C4-2B (cell line): ENCODE data around the gene TGM2.

Source experiments
- H3K27ac ChIP-seq: fragments of 450-650 bp; 2 replicates; pipeline ENCODE4 v1.5.1; 2017
- ZFX ChIP-seq: fragments of 450-650 bp; IDR thresholded peaks from 2 replicates; pipeline ENCODE4 v1.6.1; 2017
- TF ChIP-seq, protein P1 (sequence below): fragments of 450-650 bp; conservative IDR thresholded peaks from 2 replicates; pipeline ENCODE4 v1.5.1; 2017; ENCODE audit warnings: mild to moderate bottlenecking

The TGM2 gene

DNA sequence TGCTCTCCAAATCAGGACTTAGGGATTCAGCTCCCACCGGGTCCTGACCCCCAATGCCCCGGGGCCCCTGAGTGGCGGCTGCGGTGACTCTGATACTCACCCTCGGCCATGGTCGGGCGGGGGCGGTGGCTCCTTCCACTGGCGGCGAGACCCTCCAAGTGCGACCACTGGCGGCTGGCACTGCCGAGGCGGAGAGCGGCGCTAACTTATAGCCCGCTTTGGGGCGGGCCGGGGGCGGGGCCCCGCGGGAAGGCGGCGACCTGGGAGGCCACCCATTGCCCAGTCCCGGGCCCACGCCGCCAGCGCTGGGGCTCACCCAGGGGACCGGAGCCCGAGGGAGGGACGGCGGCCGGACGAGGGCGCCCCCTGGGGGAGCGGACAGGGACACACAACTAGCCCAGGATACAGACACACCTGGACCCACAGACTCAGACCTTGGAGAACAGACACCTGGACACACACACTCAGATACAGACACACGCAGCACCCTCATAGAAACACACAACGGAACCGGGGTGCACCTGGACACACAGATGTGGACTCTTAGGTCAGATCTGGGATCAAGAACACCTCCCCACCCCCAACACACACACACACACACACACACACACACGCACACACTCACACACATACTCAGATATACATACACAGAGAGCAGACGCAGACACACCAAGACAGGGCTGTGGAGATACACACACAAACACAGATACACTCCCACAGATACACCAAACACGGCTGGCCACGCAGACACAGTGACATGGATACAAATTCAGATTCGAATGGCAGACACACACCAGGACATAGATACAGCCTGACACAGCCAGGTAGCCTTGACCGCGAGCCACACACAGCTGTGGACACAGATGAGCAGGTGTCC is at the start of gene TGM2:
TSS of gene TGM2 (minus strand) at position 182 of the 877 bp plus-strand sequence. CDS start at position 110, 72 bp downstream.
- TF ChIP-seq, protein P1, sequence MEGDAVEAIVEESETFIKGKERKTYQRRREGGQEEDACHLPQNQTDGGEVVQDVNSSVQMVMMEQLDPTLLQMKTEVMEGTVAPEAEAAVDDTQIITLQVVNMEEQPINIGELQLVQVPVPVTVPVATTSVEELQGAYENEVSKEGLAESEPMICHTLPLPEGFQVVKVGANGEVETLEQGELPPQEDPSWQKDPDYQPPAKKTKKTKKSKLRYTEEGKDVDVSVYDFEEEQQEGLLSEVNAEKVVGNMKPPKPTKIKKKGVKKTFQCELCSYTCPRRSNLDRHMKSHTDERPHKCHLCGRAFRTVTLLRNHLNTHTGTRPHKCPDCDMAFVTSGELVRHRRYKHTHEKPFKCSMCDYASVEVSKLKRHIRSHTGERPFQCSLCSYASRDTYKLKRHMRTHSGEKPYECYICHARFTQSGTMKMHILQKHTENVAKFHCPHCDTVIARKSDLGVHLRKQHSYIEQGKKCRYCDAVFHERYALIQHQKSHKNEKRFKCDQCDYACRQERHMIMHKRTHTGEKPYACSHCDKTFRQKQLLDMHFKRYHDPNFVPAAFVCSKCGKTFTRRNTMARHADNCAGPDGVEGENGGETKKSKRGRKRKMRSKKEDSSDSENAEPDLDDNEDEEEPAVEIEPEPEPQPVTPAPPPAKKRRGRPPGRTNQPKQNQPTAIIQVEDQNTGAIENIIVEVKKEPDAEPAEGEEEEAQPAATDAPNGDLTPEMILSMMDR = peak; percentile 94
- TF ChIP-seq ZFX = no peak

DNA sequence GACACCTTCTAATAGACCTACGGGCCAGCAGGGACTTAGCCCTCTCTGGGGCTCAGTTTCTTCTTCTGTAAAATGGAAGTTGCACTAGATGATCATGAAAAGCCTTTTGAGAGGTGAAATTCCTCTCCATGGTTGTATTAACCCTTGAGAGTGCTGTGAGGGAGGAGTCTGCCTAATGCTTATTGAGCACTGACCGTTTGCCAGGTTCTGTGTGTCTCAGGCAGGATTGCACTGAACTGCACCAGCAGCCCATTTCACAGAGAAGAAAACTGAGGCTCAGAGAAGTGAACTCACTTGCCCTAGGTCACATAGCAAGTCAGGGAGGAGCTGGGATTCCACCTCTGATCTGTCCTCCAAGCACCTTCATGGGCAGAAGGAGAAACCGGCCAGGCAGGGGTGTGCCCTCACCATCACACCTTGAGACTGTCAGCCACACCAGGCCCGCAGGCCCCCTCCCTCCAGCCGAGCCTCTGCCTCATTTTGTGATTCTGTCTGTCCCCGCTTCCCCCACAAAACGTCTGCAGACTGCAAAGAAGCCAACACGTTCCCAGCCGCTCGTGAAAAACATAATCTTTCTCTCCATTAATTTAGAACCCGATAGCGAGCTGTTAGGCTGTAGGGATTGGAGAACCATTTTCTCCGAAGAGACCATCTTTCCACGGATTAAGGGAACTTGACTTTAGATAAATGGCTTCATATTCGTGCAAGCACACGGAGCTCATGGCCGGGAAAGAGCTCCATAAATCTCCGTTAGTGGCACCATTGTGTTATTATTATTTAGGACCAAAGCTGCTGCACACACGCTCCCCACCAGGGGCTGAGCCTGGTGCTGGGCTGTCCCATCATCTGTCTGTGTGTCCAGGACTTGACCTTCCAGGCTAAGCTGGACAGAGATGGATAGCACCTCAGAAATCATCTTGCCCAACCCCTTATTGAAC is 49.5 kb upstream of the TGM2 start:
- TF ChIP-seq ZFX = no peak
- TF ChIP-seq, protein P1 = no peak
- H3K27ac ChIP-seq = no peak overlapping the region

More for the DNA sequence above, at the start of gene TGM2:
- no peak within 1 kb of the TSS for H3K27ac ChIP-seq

DNA sequence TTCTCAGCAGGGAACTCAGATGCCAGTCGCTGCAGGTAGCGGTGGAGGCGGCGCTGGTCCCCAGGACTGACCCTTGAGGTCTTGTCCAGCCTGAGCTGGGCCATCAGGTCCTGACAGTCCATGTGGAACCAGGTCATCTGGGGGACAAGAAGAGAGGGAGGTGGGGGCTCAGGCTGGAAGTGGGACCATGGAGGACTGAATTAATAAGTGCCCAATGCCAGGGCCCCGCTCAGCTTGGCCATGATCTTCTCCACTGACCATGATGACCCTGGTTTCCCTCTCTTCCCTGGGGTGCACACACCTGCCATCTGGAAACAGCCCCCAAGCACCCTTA is 48.5 kb upstream of the TGM2 start:
- TF ChIP-seq, protein P1 = no peak
- no peak overlapping the region for H3K27ac ChIP-seq

- H3K27ac ChIP-seq = no peak overlapping the region
- TF ChIP-seq, protein P1 = no peak
- TF ChIP-seq ZFX = no peak
Observed at GRCh38 chr20:38212806-38213606, 47.9 kb upstream of the TGM2 start.

GRCh38 chr20:38211200-38212097 is 46.4 kb upstream of the TGM2 start:
- no peak overlapping the region for H3K27ac ChIP-seq
- no peak for TF ChIP-seq ZFX
- TF ChIP-seq, protein P1 = no peak

DNA sequence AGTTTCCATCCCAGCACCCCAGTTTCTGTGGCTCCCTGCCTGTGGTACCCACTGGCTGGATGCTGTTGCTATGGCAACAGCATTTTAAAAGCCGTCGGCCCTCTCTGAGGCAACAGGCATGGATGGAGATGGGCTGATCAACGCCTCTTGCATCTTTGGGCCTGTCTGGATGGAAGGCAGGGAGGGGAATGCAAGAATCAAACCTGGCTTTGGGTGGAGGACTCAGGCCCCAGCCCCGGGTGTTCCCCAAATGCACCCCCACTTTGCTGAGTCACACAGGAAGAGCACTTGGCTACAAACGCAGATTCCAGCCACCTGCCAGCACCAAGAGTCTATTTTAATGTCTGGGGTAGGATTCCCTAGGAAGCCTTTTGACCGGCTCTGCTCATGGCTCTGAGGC is 45.7 kb upstream of the TGM2 start:
- no peak overlapping the region for H3K27ac ChIP-seq
- TF ChIP-seq ZFX = no peak
- TF ChIP-seq, protein P1 = no peak
